ENCODE data around the gene AP3B1. TPM values are rescaled to one million over a fixed set of nuclear protein-coding genes. Genes with fewer than 3 reads are reported as not detected.

AP3B1 gene
- total RNA-seq, 1 experiment from 2014 or later, result 50.3 TPM

- Mint-ChIP-seq H3K9me3 (no peaks in the 10 kb centered on the region), H3K4me3 (no peak overlapping the region), H3K36me3 (peaks cover 3% of the 10 kb centered on the region; the same call in 1 of the 2 replicates), H3K27ac (no peak overlapping the region), H3K4me1 (no peaks in the 10 kb centered on the region), H3K27me3 (ENCODE audit: low read depth) (no peaks in the 10 kb centered on the region)
- ATAC-seq (no peak), DNase-seq (ENCODE audit: low spot score) (no peak)
- ChIA-PET POLR2A (no interaction called here), CTCF (interaction anchor here (1.0 kb wide), 1 partner anchor 33 kb away, joined by 3 read pairs; no protein-coding TSS in a partner anchor)
- TF ChIP-seq, protein P1, sequence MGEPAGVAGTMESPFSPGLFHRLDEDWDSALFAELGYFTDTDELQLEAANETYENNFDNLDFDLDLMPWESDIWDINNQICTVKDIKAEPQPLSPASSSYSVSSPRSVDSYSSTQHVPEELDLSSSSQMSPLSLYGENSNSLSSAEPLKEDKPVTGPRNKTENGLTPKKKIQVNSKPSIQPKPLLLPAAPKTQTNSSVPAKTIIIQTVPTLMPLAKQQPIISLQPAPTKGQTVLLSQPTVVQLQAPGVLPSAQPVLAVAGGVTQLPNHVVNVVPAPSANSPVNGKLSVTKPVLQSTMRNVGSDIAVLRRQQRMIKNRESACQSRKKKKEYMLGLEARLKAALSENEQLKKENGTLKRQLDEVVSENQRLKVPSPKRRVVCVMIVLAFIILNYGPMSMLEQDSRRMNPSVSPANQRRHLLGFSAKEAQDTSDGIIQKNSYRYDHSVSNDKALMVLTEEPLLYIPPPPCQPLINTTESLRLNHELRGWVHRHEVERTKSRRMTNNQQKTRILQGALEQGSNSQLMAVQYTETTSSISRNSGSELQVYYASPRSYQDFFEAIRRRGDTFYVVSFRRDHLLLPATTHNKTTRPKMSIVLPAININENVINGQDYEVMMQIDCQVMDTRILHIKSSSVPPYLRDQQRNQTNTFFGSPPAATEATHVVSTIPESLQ (CRISPR knock-in tag; IDR thresholded peaks at IDR 0.05), result no peak
- no peak for TF ChIP-seq PRRX2 (CRISPR knock-in tag; IDR thresholded peaks at IDR 0.05)
- TF ChIP-seq, protein P2, sequence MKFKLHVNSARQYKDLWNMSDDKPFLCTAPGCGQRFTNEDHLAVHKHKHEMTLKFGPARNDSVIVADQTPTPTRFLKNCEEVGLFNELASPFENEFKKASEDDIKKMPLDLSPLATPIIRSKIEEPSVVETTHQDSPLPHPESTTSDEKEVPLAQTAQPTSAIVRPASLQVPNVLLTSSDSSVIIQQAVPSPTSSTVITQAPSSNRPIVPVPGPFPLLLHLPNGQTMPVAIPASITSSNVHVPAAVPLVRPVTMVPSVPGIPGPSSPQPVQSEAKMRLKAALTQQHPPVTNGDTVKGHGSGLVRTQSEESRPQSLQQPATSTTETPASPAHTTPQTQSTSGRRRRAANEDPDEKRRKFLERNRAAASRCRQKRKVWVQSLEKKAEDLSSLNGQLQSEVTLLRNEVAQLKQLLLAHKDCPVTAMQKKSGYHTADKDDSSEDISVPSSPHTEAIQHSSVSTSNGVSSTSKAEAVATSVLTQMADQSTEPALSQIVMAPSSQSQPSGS (CRISPR knock-in tag; IDR thresholded peaks at IDR 0.05; ENCODE audit: borderline replicate concordance, low read depth), result no peak
- TF ChIP-seq ZNF423 (CRISPR knock-in tag; IDR thresholded peaks at IDR 0.05), result no peak
- TF ChIP-seq ZSCAN18 (CRISPR knock-in tag; IDR thresholded peaks at IDR 0.05), result no peak
- no peak for TF ChIP-seq NR1H2 (CRISPR knock-in tag; IDR thresholded peaks at IDR 0.05)
- no peak for TF ChIP-seq FOXP1 (CRISPR knock-in tag; IDR thresholded peaks at IDR 0.05; ENCODE audit: borderline replicate concordance)
- no peak for TF ChIP-seq JUN (CRISPR knock-in tag; IDR thresholded peaks at IDR 0.05)
Observed at GRCh38 chr5:78236046-78236445, 58.5 kb downstream of the AP3B1 start.

GRCh38 chr5:78235289-78235688, 59.2 kb downstream of the AP3B1 start:
- ChIA-PET POLR2A (no interaction called here), CTCF (no interaction called here)
- DNase-seq (ENCODE audit: low spot score) (no peak), ATAC-seq (no peak)
- H3K27ac Mint-ChIP-seq, result no peak overlapping the region
- H3K9me3 Mint-ChIP-seq, result no peaks in the 10 kb centered on the region
- H3K4me3 Mint-ChIP-seq, result no peak overlapping the region
- H3K27me3 Mint-ChIP-seq (ENCODE audit: low read depth), result no peaks in the 10 kb centered on the region
- no peaks in the 10 kb centered on the region for H3K4me1 Mint-ChIP-seq
- peaks cover 3% of the 10 kb centered on the region; the same call in 1 of the 2 replicates for H3K36me3 Mint-ChIP-seq
- TF ChIP-seq E2F4 (CRISPR knock-in tag; IDR thresholded peaks at IDR 0.05; ENCODE audit: borderline replicate concordance, low read depth), result no peak
- no peak for TF ChIP-seq MLX (CRISPR knock-in tag; IDR thresholded peaks at IDR 0.05)
- TF ChIP-seq, protein P3, sequence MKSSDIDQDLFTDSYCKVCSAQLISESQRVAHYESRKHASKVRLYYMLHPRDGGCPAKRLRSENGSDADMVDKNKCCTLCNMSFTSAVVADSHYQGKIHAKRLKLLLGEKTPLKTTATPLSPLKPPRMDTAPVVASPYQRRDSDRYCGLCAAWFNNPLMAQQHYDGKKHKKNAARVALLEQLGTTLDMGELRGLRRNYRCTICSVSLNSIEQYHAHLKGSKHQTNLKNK (CRISPR knock-in tag; IDR thresholded peaks at IDR 0.05), result no peak
- no peak for TF ChIP-seq ZNF317 (CRISPR knock-in tag; IDR thresholded peaks at IDR 0.05; ENCODE audit: borderline replicate concordance, low read depth)
- TF ChIP-seq ZNF396 (CRISPR knock-in tag; IDR thresholded peaks at IDR 0.05; ENCODE audit: borderline replicate concordance), result no peak
- TF ChIP-seq ZNF138 (CRISPR knock-in tag; conservative IDR thresholded peaks at IDR 0.05), result no peak
- no peak for TF ChIP-seq JAZF1 (CRISPR knock-in tag; IDR thresholded peaks at IDR 0.05)
- TF ChIP-seq GABPB1 (CRISPR knock-in tag; IDR thresholded peaks at IDR 0.05), result no peak
- TF ChIP-seq, protein P4, sequence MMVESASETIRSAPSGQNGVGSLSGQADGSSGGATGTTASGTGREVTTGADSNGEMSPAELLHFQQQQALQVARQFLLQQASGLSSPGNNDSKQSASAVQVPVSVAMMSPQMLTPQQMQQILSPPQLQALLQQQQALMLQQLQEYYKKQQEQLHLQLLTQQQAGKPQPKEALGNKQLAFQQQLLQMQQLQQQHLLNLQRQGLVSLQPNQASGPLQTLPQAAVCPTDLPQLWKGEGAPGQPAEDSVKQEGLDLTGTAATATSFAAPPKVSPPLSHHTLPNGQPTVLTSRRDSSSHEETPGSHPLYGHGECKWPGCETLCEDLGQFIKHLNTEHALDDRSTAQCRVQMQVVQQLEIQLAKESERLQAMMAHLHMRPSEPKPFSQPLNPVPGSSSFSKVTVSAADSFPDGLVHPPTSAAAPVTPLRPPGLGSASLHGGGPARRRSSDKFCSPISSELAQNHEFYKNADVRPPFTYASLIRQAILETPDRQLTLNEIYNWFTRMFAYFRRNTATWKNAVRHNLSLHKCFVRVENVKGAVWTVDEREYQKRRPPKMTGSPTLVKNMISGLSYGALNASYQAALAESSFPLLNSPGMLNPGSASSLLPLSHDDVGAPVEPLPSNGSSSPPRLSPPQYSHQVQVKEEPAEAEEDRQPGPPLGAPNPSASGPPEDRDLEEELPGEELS (CRISPR knock-in tag; IDR thresholded peaks at IDR 0.05), result no peak
- TF ChIP-seq, protein P5, sequence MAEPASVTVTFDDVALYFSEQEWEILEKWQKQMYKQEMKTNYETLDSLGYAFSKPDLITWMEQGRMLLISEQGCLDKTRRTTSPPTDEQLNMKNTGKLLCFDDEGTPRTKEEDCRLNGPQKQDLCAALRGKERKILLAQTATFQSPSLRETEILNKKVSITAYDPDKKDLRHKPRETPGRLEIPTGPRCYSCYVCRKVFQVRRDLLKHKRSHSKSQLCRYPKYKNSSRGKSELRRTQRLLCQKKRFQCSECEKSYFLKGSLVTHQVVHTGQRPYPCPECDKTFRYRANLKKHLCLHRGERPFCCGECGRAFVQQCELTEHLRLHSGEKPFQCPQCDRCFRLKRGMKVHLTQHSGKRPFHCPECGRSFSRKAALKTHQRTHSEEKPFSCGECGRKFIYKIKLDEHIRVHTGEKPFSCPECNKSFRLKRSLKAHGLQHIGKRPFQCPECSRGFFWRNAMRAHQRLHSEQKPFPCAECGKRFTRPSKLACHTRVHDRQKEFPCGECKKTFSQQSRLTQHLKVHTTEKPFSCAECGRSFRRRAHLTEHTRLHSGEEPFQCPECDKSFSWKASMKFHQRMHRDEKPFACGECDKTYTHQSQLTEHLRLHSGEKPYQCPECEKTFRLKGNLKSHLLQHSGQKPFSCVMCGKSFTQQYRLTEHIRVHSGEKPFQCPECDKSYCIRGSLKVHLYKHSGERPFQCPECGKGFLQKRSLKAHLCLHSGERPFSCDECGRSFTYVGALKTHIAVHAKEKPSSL (CRISPR knock-in tag; conservative IDR thresholded peaks at IDR 0.05), result no peak
- TF ChIP-seq MXD4 (CRISPR knock-in tag; IDR thresholded peaks at IDR 0.05; ENCODE audit: borderline replicate concordance), result no peak
- TF ChIP-seq, protein P6, sequence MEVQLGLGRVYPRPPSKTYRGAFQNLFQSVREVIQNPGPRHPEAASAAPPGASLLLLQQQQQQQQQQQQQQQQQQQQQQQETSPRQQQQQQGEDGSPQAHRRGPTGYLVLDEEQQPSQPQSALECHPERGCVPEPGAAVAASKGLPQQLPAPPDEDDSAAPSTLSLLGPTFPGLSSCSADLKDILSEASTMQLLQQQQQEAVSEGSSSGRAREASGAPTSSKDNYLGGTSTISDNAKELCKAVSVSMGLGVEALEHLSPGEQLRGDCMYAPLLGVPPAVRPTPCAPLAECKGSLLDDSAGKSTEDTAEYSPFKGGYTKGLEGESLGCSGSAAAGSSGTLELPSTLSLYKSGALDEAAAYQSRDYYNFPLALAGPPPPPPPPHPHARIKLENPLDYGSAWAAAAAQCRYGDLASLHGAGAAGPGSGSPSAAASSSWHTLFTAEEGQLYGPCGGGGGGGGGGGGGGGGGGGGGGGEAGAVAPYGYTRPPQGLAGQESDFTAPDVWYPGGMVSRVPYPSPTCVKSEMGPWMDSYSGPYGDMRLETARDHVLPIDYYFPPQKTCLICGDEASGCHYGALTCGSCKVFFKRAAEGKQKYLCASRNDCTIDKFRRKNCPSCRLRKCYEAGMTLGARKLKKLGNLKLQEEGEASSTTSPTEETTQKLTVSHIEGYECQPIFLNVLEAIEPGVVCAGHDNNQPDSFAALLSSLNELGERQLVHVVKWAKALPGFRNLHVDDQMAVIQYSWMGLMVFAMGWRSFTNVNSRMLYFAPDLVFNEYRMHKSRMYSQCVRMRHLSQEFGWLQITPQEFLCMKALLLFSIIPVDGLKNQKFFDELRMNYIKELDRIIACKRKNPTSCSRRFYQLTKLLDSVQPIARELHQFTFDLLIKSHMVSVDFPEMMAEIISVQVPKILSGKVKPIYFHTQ (CRISPR knock-in tag; IDR thresholded peaks at IDR 0.05), result no peak
- no peak for TF ChIP-seq FOXJ3 (CRISPR knock-in tag; IDR thresholded peaks at IDR 0.05; ENCODE audit: borderline replicate concordance)
